GM18867 (cell line): ENCODE results near the gene SCART1.
"Not testable (repeated sequence)": the region's sequence is repeated elsewhere in the genome, so short reads cannot be mapped to it uniquely, and the experiment has no call there.

Experiments used
- ATAC-seq: cut with Tn5 transposase; IDR thresholded peaks from one replicate; pipeline ENCODE4 v1.9.1; 2021; ENCODE audit warnings: mild to moderate bottlenecking, moderate library complexity; ENCODE audit not compliant: unreplicated experiment

SCART1 gene

GRCh38 chr10:133455196-133455595 is 1.5 kb downstream of the SCART1 start:
- no peak for ATAC-seq

- no peak for ATAC-seq
Measured at GRCh38 chr10:133455611-133456031, 1.9 kb downstream of the SCART1 start.

- ATAC-seq = no peak
Measured at GRCh38 chr10:133456041-133456951, 2.6 kb downstream of the SCART1 start.

- ATAC-seq = no peak
Measured at GRCh38 chr10:133457100-133457841, 3.5 kb downstream of the SCART1 start.

DNA sequence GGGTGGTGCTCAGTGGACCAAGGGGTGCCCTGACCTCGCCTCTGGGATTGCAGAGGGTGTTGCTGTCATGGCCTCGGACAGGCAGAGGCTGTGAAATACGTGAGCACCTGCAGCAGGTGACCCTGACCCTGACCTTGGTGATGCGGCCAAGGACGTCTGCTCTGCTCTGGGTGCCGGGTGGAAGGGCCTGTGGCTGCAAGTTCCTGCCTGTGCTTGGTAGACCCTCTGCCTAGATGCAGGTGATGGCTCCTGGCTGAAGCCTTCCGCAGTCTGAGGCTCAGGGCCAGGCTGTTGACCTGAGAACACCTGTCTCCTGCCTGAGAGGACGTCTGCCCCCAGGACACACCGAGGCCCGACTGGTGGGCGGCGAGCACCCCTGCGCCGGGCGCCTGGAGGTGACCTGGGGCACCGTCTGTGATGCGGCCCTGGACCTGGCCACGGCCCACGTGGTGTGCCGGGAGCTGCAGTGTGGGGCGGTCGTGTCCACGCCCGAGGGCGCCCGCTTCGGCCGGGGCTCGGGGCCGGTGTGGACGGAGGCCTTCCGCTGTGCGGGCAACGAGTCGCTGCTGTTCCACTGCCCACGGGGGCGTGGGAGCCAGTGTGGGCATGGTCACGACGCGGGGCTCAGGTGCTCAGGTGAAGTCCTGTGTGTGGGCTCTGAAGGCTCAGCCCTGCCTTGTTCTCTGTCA is 4.4 kb downstream of the SCART1 start:
- ATAC-seq = no peak

GRCh38 chr10:133458710-133459453 is 5.1 kb downstream of the SCART1 start:
- ATAC-seq = no peak

- ATAC-seq = no peak
Measured at GRCh38 chr10:133459454-133460207, 5.9 kb downstream of the SCART1 start.

DNA sequence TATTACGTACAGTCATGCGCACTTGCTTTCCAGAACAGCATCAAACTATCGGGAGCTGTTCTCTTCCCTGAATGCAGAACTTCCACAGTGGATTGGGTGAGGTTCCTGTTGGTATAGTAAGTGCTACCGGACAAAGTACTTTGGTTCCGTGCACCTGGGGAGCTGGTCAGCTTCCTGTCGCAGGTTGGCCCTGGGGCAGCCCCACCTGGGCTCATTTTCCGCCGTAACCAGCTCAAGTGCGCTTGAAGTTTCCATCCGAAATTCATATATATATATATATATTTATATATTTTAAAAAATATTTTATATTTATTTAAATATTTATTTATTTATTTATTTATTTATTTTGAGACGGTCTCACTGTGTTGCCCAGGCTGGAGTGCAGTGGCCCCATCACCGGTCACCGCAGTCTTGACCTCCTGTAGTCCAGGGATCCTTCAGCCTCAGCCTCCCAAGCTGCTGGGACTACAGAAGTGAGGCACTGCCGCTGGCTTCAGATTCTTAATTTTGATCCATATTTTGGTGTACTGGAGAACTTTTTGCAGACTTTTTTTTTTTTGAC is 6.5 kb downstream of the SCART1 start:
- no peak for ATAC-seq

- ATAC-seq = no peak
Measured at GRCh38 chr10:133461027-133461426, 7.3 kb downstream of the SCART1 start.

DNA sequence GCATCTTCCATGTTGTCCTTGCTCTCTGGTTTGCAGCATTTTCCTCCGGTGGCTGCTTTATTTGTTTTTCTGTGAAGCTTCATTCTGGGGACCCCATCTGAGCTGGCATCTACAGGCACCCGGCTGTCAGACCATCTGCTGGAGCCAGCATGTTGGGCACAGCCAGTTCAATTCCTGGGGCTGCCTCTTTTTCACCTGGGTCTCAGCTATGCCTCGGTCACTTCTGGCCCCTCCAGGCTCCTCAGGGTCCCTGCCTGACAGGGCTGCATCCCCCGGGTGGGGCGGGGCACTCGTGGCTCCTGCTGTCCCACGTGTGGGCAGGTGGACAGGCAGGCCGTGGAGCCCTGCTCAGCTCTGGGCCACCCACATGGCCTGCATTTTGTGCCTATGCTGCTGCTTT is 8.1 kb downstream of the SCART1 start:
- no peak for ATAC-seq

DNA sequence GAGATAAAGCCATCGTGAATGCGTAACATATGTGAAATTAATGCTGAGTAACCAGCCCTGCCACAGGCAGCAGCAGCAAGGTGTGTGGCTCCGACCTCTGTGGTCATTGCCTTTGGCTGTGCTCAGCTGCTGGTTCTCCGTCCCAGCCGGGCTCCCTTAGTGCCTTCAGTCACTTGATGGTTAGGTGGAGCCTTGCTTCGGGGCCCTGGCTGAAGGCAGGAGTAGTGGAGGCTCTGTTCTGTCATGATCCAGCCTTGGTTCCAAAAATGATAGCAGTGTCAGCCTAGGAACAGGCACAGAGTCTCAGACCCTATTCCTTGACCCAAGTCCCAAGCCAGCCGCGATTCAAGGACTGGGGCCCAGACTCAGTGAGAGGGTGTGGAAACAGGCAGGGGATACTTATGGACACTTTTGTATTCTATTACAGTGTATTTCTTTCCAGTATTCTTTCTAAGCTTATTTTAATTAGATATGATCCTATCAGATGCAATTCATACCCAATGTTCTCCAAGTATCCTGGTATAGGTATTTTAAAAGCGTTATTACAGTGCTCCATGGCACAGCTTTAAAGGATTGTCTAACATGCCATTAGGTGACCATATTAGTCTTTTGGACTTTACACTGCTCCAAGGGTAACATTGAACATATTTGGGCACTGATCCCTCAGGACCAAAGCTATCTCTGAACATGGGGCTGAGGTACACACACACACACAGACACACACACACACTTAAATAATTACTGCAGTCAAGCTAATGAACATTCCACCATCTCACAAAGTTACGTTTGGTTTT is 9.0 kb downstream of the SCART1 start:
- ATAC-seq = no peak

DNA sequence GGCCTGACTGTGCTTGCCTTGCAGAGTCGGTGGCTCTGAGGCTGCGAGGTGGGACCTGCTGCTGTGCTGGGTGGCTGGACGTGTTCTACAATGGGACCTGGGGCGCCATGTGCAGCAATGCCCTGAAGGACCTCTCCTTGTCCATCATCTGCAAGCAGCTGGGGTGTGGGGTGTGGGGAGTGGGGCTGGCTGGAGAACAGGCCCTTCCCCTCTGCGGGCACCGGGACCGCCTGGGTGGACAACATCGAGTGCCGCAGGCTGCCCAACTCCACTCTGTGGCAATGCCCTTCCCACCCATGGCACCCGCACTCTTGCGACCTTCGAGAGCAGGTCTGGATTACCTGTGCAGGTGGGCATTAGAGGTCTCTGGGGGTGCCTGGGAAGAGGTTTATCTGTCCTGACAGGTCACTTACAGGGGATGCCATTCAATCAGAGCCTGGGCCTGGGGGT is 10.9 kb downstream of the SCART1 start:
- ATAC-seq = no peak

DNA sequence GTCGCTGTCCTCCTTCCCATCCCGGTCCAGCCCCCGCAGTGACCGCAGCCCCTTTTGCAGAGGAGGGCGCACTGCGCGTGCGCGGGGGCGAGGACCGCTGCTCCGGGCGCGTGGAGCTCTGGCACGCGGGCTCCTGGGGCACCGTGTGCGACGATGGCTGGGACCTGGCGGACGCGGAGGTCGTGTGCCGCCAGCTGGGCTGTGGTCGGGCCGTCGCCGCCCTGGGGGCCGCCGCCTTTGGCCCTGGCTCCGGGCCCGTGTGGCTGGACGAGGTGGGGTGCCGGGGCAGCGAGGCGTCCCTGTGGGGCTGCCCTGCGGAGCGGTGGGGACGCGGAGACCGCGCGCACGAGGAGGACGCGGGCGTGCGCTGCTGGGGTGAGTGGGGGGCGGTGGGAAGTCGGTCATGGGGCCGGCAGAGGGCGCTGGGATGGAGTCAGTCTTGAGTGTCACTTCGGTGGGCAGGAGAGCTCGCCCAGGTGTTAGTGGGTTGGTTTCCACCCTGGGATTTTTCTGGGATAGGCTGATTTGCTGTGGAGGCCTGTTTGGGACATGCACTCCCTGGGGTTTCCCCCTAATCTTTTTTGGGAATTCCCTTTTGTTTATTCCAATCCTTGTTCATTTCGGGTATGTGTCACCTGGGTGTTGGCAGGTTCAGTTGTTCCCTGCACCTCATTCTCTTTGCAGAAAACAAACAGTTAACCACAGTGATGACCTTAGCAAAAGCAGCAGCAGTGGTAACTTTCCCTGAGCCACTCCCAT is 11.6 kb downstream of the SCART1 start:
- ATAC-seq = no peak

DNA sequence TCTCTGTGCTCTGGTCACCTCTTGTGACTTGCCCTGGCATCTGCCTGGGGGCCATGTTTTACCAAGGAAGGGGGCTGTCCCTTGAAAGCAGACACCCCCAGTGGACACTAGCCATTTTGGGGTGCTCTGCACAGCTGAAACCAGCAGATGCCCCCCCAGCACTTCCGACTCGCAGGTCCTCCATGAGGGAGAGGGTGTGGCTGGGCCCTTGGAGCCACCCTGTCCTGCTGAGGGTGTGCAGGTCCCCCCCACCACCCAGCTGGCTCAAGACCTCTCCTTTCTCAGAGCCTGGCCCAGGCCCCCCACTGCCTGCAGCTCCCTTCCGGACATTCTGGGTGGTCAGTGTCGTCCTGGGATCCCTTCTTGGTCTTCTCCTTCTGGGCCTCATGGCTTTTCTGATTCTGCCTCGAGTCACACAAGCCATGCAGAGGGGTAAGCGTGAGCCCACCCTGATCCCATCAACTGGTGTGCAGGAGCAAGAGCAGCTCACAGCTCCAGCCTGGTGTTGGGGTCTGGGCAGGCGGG is 12.3 kb downstream of the SCART1 start:
- ATAC-seq = no peak

GRCh38 chr10:133466683-133467275 is 13.0 kb downstream of the SCART1 start:
- no peak for ATAC-seq

- no peak for ATAC-seq
Measured at GRCh38 chr10:133467286-133467911, 13.7 kb downstream of the SCART1 start.

DNA sequence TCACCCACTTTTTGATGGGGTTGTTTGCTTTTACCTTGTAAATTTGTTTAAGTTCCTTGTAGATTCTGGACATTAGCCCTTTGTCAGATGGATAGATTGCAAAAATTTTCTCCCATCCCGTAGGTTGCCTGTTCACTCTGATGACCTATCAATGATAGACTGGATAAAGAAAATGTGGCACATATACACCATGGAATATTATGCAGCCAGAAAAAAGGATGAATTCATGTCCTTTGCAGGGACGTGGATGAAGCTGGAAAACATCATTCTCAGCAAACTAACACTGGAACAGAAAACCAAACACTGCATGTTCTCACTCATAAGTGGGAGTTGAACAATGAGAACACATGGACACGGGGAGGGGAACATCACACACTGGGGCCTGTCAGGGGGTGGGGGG is 15.5 kb downstream of the SCART1 start:
- not testable (repeated sequence) for ATAC-seq
